GM06990 (cell line): ENCODE measurements around the gene PRKG1.
A peak's percentile ranks its signal among the peaks of the same experiment; 100 is the strongest.

Experiments used
- DNase-seq: peaks from one replicate; pipeline ENCODE4 v3.0.0-alpha.2; 2011; ENCODE audit not compliant: insufficient read length; ENCODE audit errors: extremely low read depth
- H3K27me3 ChIP-seq: replicated peaks from 2 replicates; pipeline ENCODE4 v1.6.0; 2011; ENCODE audit warnings: low read length; ENCODE audit not compliant: control insufficient read depth, insufficient read depth
- H3K36me3 ChIP-seq: 2 replicates; pipeline ENCODE4 v1.5.1; 2011; ENCODE audit warnings: low read length; ENCODE audit not compliant: control insufficient read depth, insufficient read depth
- H3K4me3 ChIP-seq: replicated peaks from 2 replicates; pipeline ENCODE4 v1.5.1; 2011; ENCODE audit warnings: low read depth, mild to moderate bottlenecking, control low read depth, low read length
- CTCF ChIP-seq: IDR thresholded peaks from 2 replicates; pipeline ENCODE4 v1.5.1; 2011; ENCODE audit warnings: low read length, control low read depth, mild to moderate bottlenecking, inconsistent platforms; ENCODE audit not compliant: insufficient read depth, poor library complexity, severe bottlenecking

PRKG1 gene

GRCh38 chr10:51729822-51730555 is 655.7 kb downstream of the PRKG1 start:
- Histone ChIP-seq H3K36me3 (no peaks in the 10 kb centered on the region), H3K27me3 (no peaks in the 10 kb centered on the region), H3K4me3 (no peak overlapping the region)
- no peak for TF ChIP-seq CTCF
- DNase-seq, result no peak

DNA sequence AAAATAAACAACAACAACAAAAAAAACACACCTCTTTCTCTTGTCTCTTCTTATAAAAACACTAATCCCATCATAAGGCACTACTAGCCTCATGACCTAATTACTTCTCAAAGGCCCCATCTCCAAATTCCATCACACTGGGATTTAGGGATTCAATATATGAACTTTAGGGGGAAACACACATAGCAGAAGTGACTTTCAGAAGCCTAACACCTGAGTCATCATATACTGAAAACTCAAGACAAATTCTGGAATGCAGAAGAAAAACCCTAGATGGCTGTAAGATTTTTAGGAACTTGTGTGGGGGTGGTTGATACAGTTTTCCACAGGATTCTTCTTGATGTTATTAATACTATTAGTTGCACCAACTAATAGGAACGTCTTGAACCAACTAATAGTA is 658.8 kb downstream of the PRKG1 start:
- TF ChIP-seq CTCF, result no peak
- H3K27me3 ChIP-seq, result no peaks in the 10 kb centered on the region
- DNase-seq, result no peak
- H3K4me3 ChIP-seq, result no peak overlapping the region
- no peaks in the 10 kb centered on the region for H3K36me3 ChIP-seq

- Histone ChIP-seq H3K4me3 (no peak overlapping the region), H3K36me3 (no peaks in the 10 kb centered on the region), H3K27me3 (no peaks in the 10 kb centered on the region)
- TF ChIP-seq CTCF, result no peak
- DNase-seq, result peak; percentile 15
Observed at GRCh38 chr10:51743146-51743545, 668.9 kb downstream of the PRKG1 start.

GRCh38 chr10:51744235-51745000 is 670.1 kb downstream of the PRKG1 start:
- no peak for DNase-seq
- Histone ChIP-seq H3K36me3 (no peaks in the 10 kb centered on the region), H3K4me3 (no peak overlapping the region), H3K27me3 (no peaks in the 10 kb centered on the region)
- no peak for TF ChIP-seq CTCF

DNA sequence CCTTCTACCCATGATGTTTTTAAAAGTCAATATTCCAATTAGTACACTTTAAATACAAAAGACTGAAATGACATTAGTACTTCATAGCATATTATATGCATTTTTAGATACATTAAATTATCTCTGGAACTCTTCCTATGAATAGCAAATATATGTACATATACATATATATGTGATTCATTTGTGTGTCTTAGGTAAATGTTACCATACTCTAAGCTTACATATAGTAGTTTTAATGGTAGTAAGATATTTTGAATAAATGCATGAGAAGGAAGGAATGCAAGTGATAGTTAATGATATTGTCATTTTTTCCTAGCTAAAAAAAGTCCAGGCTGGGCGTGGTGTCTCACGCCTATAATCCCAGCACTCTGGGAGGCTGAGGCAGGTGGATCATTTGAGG is 671.1 kb downstream of the PRKG1 start:
- TF ChIP-seq CTCF, result no peak
- H3K27me3 ChIP-seq, result no peaks in the 10 kb centered on the region
- DNase-seq, result no peak

More for the DNA sequence above, 671.1 kb downstream of the PRKG1 start:
- Histone ChIP-seq H3K36me3 (no peaks in the 10 kb centered on the region), H3K4me3 (no peak overlapping the region)
